Aorta (tissue), 5 donors: Measurements from ENCODE around the gene RGS19. TPM values are rescaled to one million over a fixed set of nuclear protein-coding genes. Genes with fewer than 3 reads are reported as not detected.

ENCODE experiments used
- ATAC-seq: fragments of 200-7000 bp; cut with Tn5 transposase; one replicate; pipeline ENCODE4 v1.9.1; 2022; ENCODE audit warnings: moderate library complexity; ENCODE audit not compliant: low FRiP score
- DNase-seq, 2 donors: peaks; one replicate each; pipeline ENCODE4 v3.0.0-alpha.2; 2020
- H3K27ac ChIP-seq, 2 donors: one replicate each; pipeline ENCODE4 v1.5.1; 2013; ENCODE audit warnings: low read length in 2 of 2, mild to moderate bottlenecking in 2 of 2, moderate library complexity in 2 of 2, control low read depth in 1 of 2, inconsistent platforms in 1 of 2, low read depth in 1 of 2
- H3K27me3 ChIP-seq, 2 donors: one replicate each; pipeline ENCODE4 v1.6.1; 2013; ENCODE audit warnings: control low read depth in 1 of 2, low read length in 1 of 2, mild to moderate bottlenecking in 1 of 2, moderate library complexity in 1 of 2; ENCODE audit not compliant: insufficient read depth in 2 of 2, control insufficient read depth in 1 of 2
- H3K36me3 ChIP-seq, 2 donors: one replicate each; pipeline ENCODE4 v1.6.1; 2013; ENCODE audit warnings: control low read depth in 1 of 2, low read length in 1 of 2, mild to moderate bottlenecking in 1 of 2; ENCODE audit not compliant: insufficient read depth in 2 of 2, control insufficient read depth in 1 of 2
- H3K4me1 ChIP-seq, 2 donors: one replicate each; pipeline ENCODE4 v1.6.1; 2013; ENCODE audit warnings: low read length in 2 of 2, control low read depth in 1 of 2, mild to moderate bottlenecking in 1 of 2, moderate library complexity in 1 of 2; ENCODE audit not compliant: insufficient read depth in 2 of 2, control insufficient read depth in 1 of 2
- H3K4me3 ChIP-seq, 2 donors: one replicate each; pipeline ENCODE4 v1.5.1; 2013; ENCODE audit warnings: low read length in 2 of 2, control low read depth in 1 of 2, mild to moderate bottlenecking in 1 of 2
- H3K9me3 ChIP-seq: one replicate; pipeline ENCODE4 v1.6.1; 2013; ENCODE audit warnings: mild to moderate bottlenecking, low read length; ENCODE audit not compliant: control insufficient read depth
- WGBS, 2 donors: extraction: QIAGEN DNeasy Blood & Tissue Kit; methylation state at CpG; one replicate each; pipeline ENCODE4 v1.1.7; 2013; 5-methylcytosine and 5-hydroxymethylcytosine counted together
- intact Hi-C, 2 donors: fragments of 100-400 bp; cut with DNase I; formaldehyde crosslinking; loops; one replicate each; pipeline versions ENCODE4 v1.14.2 to v1.15.0; 2022
- polyA plus RNA-seq, 2 donors: library from polyadenylated mRNA; stranded (reverse); fragments of 200-250 nt; gene quantifications; one replicate each; pipeline ENCODE4 v1.2.3, GENCODE V29; 2013
- total RNA-seq, 2 donors: library from RNA; stranded (reverse); fragmentation: NEBNext Ultra II Directional; extraction: Animal tissue kit (Norgen Biotek cat#: 25700); gene quantifications; one replicate each; pipeline ENCODE4 v1.2.1, GENCODE V29; 2021
- donor health status: healthy with polysubstance abuse.
- donor health status: Bipolar disorder and iron deficiency.
- donor health status: DM: no; HTN: no; CAD: no.
- donor health status: DM: no; HTN: no; CAD: no.
- donor health status: DM: yes; HTN: yes; CAD: no.

RGS19 gene
- total and polyA plus RNA-seq, 4 donors = 10.8 to 23.8 (median 19.6) TPM

DNA sequence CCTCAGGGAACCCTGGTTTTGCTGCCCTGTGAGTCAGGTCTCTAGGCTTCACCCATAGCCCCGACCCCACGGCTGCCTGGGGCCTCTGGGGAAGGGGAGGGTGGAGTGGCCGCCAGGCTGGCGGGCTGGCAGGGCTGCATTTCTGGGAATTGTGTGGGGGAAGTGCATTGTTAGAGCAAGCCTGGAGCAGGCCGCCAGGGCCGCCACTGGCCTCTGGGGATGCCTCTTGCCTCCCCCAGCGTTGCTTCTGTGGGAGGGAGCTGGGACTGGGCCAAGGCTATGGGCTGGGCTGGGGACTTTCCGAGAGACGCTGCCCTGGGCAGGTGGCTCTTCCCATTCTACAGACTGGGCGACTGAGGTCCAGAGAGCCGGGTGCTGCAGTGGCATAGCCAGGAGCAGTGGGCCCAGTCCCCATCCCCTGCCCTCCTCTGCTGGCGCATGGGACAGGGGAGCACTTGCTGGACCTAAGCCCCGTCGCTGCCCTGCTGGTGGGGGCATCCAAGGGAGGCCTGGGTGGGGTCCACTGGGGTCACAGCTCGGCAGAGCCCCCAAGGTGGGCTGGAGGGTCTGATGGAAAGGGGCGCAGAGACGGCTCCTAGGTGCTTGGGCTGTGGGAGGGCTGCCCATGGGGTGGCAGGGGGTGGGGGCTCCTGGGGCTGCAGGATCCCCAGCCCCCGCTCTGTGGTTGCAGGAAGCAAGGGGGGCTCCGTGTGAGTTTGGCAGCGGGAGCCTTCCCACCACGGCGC is 23.3 kb downstream of the RGS19 start:
- H3K9me3 ChIP-seq = no peaks in the 10 kb centered on the region
- 30 to 37% methylated on average over 21 to 22 of the region's 22 CpGs for WGBS, 2 donors
- H3K4me1 ChIP-seq = no peaks in the 10 kb centered on the region
- no peaks in the 10 kb centered on the region for H3K27me3 ChIP-seq
- no peaks in the 10 kb centered on the region for H3K36me3 ChIP-seq
- no peak overlapping the region for H3K27ac ChIP-seq
- H3K4me3 ChIP-seq = no peak overlapping the region
- intact Hi-C loops = no loop called here
- ATAC-seq = peak; percentile 9
- no peak for DNase-seq

DNA sequence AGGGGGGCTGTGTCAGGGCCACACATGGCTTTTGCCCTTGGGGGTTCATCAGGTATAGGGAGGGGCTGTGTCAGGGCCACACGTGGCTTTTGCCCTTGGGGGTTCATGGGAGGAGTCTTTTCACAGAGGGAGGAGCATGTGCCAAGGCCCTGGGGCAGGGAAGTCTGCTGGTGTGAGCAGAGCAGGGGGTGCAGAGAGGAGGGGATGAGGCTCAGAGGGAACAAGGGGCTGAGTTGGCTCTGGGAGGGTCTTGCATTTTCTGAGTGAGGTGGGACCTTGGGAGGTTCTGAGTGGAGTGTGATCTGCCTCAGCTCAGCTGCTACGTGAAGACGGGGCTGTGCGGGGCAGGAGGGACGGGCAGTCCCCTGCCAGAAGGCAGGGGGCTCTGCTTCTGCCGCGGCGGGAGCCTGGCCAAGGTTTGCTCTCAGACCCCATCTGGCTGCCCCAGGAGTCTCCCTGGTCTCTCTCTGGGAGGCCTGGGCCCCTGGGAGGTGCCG is 23.9 kb downstream of the RGS19 start:
- Histone ChIP-seq H3K27ac (no peak overlapping the region), H3K4me3 (no peak overlapping the region), H3K27me3 (no peaks in the 10 kb centered on the region), H3K4me1 (no peaks in the 10 kb centered on the region), H3K36me3 (no peaks in the 10 kb centered on the region), H3K9me3 (no peaks in the 10 kb centered on the region)
- WGBS, 2 donors = 52 to 53% methylated on average over 9 of the region's 9 CpGs
- DNase-seq (no peak), ATAC-seq (no peak)
- intact Hi-C loops = no loop called here

DNA sequence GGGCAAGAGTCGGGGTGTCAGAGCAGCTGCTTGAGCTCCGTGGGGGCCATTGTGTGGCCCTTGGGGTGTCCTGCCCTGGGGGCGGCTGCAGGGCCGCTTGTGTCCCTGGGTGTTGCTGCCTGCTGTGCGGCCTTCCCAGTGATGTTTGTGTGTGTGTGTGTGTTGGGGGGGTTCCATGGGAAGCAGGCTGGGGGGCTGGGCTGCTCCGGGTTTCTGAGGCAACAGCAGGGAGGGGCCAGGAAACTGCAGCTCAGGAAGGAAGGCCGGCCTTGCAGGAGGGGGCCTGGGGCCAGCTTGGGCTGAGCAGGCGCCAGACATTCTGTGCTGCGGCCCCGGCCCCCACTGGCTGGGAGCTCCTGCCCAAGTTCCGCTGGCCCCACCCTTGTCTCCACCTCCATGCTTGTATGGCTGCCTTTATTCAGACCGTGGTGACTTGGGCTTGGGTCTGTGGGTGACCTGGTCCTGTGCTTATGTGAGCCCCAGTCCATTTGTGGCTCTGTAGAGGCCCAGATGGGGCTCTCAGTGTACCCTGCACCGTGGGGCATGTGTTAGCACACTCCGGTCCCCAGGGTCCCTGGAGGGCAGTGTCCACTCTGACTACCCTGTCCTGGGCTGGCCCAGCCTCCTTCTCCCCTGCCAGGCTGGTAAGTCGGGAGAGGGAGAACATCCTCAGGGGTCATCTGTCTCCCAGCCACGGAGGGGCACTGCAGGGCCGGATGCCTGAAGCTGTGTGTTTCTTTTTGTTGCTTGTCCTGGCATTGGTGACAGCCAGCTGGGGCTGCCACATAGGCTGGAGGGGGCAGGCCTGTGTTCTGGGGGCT is 25.3 kb downstream of the RGS19 start:
- Histone ChIP-seq H3K4me3 (no peak overlapping the region), H3K36me3 (no peaks in the 10 kb centered on the region), H3K27me3 (no peaks in the 10 kb centered on the region), H3K4me1 (no peaks in the 10 kb centered on the region), H3K27ac (no peak overlapping the region), H3K9me3 (no peaks in the 10 kb centered on the region)
- DNase-seq (no peak), ATAC-seq (peak; percentile 12)
- 29 to 36% methylated on average over 16 to 17 of the region's 17 CpGs for WGBS, 2 donors
- intact Hi-C loops = no loop called here

DNA sequence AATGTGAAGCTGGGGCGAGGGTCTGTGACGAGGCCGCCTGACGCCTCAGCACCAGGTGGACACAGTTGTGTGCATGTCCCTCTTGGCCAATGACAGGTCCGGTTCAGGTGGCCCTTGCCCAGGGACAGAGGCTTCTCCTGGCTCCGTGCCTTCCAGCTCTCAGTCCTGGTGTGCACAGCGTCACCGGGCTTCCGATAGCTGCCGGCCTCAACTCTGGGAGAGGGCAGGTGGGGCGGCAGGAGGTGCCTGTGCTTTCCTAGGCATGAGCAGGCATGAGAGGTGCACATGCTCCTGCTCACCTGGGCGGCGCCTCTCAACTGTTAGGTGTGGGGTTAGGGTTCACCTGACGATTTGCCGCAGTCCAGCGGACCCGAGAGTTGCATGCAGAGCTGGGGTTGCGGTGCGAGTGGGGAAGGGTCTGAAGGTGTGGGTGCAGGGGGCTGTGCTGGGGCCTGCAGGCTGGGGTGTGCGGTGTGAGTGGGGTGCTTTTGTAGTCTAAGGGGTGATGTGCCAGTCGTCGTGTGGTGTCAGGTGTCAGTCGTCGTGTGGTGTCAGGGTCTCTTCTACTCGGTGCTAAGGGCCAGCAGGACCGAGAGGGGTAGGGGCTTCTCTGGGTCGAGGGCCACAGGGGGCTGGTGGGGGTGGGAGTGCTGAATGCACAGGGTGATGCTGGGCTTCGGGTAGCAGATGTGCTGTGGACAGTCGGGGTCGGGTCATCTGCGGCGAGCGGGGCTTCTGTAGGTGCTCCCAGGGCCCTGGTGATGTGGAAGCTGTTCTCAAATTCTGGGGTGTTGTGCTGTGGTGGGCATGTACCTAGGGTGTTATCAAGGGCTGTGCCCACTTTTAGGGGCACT is 26.1 kb downstream of the RGS19 start:
- ATAC-seq (no peak), DNase-seq (no peak)

DNA sequence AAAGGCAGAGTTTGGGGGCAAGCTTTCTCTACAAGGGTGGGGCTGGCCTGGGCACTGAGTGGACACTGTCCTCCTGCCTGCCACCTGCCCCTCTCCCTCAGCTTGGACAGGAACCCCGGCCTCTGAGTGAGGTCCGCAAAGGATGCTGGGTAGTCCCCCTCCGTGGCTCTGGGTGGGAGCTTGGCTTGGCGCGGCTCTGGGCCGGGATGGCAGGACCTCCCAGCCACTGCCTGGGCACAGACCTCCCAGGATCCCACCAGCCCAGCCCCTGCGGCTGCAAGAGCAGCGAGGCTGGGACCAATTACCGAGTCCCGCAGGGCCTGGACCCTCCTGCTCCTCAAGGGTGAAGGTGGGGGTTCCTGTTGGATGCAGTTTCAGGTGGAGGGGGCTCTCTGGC is 27.0 kb downstream of the RGS19 start:
- ATAC-seq (no peak), DNase-seq (no peak)
- Histone ChIP-seq H3K36me3 (no peaks in the 10 kb centered on the region), H3K4me1 (no peaks in the 10 kb centered on the region), H3K27ac (no peak overlapping the region), H3K27me3 (no peaks in the 10 kb centered on the region), H3K9me3 (no peaks in the 10 kb centered on the region), H3K4me3 (no peak overlapping the region)
- WGBS, 2 donors = 82 to 91% methylated on average over 10 of the region's 10 CpGs
- intact Hi-C loops = no loop called here

More for the DNA sequence above, 26.1 kb downstream of the RGS19 start:
- Histone ChIP-seq H3K9me3 (no peaks in the 10 kb centered on the region), H3K27ac (no peak overlapping the region), H3K27me3 (no peaks in the 10 kb centered on the region), H3K4me3 (no peak overlapping the region), H3K36me3 (no peaks in the 10 kb centered on the region), H3K4me1 (no peaks in the 10 kb centered on the region)
- intact Hi-C loops = no loop called here
- WGBS, 2 donors = 88 to 91% methylated on average over 33 of the region's 33 CpGs

DNA sequence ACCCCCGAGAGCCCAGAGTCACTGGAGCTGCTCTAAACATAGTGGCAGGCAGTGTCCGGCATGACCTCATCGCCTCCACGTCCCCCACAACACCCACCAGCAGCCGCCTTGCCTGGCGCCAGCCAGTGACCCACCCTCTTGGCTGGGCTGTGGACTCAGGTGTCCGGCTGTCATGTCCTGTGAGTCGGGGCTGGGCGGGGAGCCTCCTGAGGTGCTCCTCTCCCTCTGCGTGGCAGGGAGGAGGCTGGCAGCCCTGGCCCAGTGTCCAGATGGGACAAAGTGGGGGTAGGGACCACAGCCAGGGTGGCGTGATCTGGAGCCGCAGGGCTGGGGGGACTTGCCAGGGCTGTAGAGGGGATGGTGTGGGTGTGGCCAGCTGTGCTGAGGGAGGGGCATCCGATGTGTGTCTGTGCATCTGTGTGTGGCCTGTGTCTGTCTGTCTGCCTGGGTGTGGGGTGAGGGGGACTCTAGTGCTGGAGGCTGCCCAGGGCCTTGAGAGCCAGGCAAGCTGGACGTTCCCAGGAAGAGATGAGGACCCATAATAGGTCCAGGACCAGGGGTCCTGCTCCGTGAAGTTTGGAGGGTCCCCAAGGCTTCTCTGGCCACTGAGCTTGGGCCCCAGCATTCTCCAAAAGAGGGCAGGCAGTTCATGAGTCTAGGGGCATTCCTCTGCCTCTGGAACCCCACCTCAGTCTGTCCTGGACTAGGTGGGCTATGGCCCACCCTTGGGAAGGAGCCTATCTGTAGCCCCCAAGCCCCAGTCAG is 27.6 kb downstream of the RGS19 start:
- Histone ChIP-seq H3K27me3 (no peaks in the 10 kb centered on the region), H3K27ac (no peak overlapping the region), H3K36me3 (no peaks in the 10 kb centered on the region), H3K4me1 (no peaks in the 10 kb centered on the region), H3K9me3 (no peaks in the 10 kb centered on the region), H3K4me3 (no peak overlapping the region)
- intact Hi-C loops = no loop called here
- WGBS, 2 donors = 84 to 86% methylated on average over 14 to 15 of the region's 15 CpGs
- no peak for DNase-seq
- peak; percentile 36 for ATAC-seq

DNA sequence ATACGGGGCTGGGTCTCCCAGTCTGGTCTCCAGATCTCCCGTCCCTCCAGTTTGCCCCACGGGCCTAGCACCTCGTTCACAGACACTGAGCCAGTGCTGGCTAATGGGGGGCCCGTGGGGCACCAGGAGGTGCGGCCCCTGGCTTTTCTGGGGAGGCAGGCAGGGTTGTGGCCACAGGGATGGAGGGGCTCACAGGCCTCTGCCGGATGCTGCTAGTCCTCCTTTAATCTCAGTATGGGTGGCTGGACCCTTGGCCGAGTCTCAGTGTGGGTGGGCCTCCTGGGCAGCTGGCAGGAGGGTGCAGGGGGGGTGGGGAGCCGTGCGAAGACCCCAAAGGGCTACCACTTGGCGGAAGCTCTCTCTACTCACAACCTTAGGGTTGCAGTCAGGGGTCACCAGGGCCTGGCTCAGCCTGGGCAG is 28.3 kb downstream of the RGS19 start:
- ATAC-seq (no peak), DNase-seq (no peak)
- Histone ChIP-seq H3K4me1 (no peaks in the 10 kb centered on the region), H3K27me3 (no peaks in the 10 kb centered on the region), H3K36me3 (no peaks in the 10 kb centered on the region), H3K27ac (no peak overlapping the region), H3K9me3 (no peaks in the 10 kb centered on the region), H3K4me3 (no peak overlapping the region)
- intact Hi-C loops = no loop called here
- 88 to 92% methylated on average over 11 of the region's 11 CpGs for WGBS, 2 donors
